ENCODE data around the gene DNAH12.
"Not testable (repeated sequence)": the region's sequence is repeated elsewhere in the genome, so short reads cannot be mapped to it uniquely, and the experiment has no call there.

The DNAH12 gene

DNA sequence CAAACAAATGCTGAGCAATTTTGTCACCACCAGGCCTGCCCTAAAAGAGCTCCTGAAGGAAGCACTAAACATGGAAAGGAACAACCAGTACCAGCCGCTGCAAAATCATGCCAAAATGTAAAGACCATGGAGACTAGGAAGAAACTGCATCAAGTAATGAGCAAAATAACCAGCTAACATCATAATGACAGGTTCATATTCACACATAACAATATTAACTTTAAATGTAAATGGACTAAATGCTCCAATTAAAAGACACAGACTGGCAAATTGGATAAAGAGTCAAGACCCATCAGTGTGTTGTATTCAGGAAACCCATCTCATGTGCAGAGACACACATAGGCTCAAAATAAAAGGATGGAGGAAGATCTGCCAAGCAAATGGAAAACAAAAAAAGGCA lies 217.6 kb downstream of the DNAH12 start:
- DNase-seq: not testable (repeated sequence)

DNA sequence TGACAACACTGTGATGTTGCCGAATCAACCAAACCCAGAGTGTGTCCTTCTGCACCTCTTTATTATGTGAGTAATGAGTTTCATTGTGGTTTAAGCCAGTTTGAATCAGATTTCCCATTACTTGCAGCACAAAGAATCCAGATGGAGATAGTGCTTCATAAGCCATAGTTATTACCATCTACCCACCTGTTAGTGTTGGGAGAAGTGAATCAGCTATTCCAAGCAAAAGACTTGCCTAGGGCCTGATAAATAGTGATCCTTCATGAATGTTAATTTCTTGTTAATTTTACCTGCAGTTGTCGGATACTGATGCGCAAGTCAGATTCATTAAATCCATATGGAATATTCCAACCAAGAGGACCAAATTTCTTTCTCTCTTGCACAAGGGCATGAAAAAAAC lies 229.9 kb downstream of the DNAH12 start:
- no peak for DNase-seq

DNA sequence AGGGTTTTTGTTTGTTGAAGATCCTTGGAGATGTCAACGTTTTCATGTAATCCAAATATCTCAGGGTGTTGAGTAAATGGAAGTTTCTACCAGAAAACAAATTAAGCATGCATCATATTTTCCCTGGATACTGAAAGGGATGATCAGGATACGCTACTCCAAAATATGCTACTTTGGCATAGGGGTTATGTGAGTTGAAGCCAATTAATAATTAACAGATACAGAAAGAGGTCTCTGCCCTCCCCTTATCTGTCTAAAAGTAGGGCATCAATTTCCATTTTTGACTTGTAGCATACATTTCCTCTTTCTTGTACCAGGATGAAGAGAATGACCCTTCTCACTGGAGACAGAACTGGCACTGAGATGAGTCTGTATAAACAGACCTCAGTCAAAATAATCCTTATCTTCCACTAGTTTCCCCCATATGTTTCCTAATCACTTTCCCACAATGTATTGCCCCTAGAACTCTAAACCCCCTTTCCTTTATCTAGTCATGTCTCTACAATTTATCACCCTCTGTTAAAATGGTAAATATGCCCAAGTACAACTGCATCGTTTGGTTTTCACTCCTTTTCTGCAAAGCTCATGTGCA lies 234.3 kb downstream of the DNAH12 start:
- no peak for DNase-seq

DNA sequence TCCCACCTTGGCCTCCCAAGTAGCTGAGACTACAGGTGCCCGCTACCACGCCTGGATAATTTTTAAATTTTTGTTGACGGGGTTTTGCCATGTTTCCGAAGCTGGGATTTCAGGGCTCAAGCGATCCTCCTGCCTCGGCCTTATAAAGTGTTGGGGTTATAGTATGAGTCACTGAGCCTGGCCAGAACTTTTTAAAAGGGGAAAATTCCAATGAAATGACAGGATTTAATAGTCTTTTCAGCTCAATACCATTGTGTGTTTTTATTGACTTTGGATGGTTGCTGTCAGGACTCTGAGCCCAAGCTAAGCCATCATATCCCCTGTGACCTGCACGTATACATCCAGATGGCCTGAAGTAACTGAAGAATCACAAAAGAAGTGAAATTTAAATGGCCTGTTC lies 240.6 kb downstream of the DNAH12 start:
- DNase-seq: not testable (repeated sequence)

DNA sequence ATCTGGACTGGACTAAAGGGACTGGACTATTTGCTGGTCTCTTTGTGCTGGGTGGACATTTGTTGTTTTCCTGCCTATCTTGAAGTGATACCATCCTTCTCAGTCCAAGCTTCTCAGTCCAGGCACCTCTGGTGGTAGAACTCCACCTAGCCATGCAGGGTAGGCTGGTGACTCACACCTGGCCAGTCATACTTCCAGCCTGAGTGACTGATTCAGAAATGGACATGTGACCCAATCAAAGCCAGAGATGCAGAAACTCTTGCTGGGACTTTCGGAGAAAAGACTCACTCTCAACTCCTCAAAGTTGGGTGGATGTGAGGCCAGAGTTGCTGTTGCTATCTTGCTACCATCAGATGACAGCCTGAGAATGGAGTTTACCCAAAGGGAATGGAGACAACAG lies 246.1 kb downstream of the DNAH12 start:
- no peak for DNase-seq

DNA sequence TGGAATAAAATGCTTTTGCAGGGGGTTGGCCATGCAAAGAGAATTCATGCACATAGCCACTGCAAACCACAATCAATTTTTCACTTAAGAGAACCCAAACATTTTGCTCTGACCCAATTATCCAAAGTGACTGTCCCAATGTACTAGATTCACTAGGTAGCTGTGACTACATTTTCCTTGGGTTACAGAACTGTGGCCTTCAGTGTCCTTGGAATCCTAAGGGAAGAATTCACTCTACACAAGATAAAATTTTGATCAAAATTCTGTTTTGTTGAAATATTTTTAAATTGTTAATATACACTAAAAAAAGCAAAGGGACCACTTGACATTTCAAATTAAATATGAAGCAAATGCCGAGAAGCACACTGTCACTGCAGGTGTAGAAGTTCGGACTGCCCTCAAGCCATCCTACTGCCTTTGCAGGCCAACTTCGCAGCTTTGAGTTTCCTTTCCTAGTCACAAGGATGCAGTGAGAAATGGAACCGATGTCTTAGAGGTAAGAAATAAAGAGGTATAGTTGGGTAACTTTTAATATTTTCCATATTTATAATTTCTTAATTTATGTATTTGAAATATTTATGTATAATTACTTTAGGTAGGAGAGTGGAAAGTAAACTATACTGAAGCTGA lies 251.1 kb downstream of the DNAH12 start:
- DNase-seq: no peak

DNA sequence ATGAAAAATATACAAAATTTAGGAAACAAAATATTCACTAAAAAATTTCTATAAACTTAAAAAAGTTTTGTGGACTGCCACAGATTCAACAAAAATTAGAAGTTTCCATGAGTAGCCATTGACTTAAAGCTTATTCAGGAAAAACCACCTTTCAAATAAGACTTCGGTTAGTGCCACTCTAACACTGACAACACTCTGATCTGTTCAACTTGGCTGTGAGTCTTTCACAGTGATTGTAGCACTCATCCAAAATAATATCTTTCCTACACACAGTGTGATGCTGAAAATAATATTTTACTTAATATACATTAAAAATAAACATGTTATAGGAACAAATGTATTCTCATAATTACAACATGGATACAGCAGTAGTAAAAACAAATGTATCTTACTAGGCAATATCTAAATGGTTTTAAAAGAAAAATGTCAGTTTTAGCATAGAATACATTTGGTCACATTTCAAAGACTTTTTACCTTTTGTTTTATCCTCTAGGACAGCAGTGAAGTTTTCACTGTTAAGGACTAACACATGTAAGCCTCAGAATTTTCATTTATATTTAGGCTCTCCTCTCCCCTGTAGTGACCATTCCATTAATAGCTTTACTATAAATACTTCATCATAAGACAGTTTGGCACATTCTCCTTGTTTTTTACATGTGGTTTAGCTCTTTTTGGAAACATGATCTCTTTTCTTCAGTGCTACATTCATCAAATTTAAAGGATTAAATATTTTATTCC lies 251.8 kb downstream of the DNAH12 start, which contains the start of gene ASB14:
Gene ASB14, minus strand, starts transcription at position 527 of the 738 bp plus-strand sequence. CDS start 652 bp downstream, outside the sequence.
- DNase-seq: no peak

DNA sequence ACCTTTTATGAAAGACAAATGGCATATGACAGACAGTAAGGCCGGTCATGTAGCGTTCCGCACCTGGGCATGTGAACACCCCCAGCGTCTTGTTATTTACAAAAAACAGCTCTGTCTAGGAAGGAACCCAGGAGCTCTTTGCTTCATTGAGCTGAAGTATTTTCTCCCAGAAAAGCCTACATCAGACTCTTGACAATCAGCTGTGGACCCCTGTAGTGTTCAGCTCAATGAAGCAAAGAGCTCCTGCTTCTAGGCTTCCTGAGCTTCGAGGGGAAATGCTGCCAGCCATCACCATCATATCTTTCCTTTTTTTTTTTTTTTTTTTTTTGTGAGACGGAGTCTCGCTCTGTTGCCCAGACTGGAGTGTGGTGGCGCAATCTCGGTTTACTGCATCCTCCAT lies 255.7 kb downstream of the DNAH12 start:
- DNase-seq: no peak

DNA sequence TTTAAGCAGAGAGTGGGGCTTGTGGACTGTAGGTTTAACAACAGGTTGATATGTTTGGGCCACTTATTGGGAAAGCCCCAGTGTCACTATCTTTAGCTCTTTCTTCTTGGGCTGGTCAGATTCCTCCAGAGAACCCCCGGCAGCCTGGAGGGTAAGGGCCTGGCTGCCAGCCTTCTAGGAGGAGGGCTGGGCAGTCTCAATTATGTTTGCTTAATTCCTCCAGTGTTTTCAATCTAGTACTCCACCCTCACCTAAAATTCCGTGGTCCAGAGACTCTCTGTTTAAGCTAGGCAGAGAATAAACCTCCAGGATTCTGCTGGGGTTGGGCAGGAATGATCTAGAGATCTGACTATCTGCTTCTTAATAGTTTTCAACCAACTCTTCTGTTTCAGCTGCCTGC lies 256.9 kb downstream of the DNAH12 start:
- DNase-seq: no peak

DNA sequence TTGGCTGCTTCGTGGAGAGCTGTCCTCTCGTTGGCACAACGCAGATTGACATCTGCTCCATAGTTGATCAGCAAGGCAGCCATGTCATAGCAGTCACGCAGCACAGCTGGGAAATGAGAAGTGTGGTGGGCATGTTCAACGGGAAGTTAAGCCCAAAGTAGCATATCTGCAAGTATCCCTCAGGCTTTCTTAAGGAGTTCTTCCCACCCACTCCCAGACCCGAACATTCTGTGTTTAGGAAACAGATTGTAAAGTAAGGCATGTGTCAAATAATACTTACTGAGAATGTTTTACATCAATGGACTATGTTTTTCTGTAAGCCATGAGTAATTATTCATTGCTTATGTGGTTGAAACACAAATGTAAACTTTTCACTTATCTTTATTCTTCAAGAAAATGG lies 260.8 kb downstream of the DNAH12 start:
- DNase-seq: no peak

DNA sequence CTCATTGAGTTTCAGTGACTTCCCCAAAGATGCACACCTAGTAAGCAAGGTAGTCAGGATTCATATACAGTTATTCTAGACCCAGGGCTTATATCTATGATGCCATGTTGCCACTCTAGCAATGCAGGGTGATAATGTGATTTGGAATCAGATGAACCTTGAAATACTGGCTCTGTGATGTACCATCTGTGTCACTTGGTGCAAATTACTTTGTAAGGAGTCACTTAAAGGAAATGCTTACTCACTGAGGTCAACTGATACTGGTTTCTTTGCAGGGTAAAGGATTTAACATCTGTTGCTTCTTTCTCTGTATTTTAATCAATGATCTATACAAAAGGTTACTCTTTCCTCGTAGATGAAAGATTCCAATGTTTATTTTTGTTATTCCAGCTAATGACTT lies 262.4 kb downstream of the DNAH12 start:
- no peak for DNase-seq

DNA sequence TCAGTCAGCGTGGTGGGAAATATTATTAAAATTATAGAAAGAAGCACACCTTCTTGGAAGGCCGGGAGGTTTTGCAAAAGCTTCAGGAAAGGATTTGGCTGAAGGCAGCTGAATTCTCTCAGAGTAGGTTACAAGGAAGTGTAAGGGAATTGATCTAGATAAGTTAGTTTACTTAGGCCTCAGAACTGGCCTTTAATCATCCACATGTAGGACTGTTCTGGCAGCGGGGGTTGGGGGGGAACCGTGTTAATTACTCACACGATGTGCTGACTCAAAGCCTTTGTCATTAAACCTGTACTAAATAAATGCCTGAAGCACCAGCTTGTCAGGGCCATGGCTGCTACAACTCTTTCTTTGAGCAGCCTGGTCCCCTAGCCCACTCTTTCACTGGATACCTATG lies 264.5 kb downstream of the DNAH12 start:
- no peak for DNase-seq

DNA sequence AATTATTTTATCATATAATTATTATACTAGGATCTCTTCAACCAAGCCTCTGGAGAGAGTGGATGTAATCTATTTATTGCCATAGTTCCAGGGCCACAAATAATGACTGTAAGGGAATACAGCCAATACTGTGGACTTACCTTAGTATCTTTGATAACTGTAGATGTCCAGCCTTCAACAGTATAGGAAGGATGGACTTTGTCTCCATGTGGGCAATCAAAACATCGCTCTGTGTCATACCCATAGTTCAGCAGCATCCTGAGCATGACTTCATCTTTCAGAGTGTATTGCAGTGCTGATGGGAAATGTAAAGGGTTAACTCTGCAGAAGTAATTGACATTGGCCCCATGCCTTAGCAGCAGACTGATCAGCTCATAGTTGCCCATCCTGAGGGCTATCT lies 265.9 kb downstream of the DNAH12 start:
- DNase-seq: no peak

DNA sequence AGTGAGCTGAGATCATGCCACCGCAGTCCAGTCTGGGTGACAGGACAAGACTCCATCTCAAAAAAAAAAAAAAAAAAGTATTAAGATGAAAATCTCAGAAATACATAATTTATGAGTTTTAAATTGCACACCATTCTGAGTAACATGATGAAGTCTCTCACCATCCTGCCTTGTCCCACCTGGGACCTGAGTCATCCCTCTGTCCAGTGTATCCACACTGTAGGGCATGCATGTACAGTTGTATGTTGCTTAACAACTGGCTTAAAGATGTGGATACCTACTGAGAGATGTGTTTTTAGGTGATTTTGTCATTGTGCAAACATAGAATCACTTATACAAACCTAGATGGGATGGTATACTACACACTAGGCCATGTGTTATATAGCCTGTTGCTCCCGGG lies 268.8 kb downstream of the DNAH12 start:
- DNase-seq: no peak

DNA sequence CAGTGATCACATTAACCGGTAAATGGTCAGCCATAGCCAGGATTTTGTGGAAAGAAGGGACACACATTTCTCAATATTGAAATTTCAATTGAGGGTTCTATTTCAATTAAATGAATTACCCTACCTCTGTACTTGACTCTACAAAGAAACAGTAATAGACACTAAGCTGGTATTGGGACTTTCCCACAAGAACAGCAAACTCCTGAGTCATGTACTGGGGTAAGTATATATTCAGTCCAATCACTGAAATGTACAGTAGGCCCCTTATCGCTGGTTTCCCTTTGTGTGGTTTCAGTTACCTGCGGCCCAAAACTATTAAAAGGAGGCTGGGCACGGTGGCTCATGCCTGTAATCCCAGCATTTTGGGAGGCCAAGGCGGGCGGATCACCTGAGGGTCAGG lies 269.3 kb downstream of the DNAH12 start:
- no peak for DNase-seq

DNA sequence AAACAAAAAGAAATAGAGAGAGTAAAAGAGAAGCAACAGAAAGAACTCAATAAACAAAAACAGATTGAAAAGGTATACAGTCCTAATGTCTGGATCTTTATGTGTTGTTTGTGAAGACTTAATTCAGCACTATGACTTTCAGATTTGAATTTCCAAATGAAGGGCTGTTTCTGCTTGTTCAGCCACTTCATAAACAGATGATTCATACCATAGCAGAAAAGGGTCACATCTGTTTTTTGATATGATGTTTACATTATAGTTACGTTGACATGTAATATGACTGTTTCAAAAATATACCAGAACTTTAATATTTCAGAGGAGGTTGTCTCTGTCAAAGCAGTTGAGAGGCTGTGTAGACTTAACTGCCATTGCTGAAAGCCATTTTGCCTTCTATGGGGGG lies 275.7 kb downstream of the DNAH12 start:
- no peak for DNase-seq

DNA sequence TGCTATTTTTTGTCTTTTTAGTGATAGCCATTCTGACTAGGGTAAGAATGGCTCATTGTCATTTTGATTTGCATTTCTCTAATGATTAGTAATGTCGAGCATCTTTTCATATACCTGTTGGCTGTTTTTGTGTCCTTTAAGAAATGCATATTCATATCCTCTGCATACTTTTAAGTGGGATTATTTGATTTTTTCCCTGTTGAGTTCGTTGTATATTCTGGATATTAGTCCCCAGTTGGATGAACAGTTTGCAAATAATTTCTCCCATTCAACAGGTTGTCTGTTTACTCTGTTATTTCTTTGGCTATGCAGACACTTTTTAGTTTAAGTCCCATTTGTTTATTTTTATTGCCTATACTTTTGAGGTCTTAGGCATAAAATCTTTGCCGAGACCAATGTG lies 282.2 kb downstream of the DNAH12 start:
- no peak for DNase-seq

DNA sequence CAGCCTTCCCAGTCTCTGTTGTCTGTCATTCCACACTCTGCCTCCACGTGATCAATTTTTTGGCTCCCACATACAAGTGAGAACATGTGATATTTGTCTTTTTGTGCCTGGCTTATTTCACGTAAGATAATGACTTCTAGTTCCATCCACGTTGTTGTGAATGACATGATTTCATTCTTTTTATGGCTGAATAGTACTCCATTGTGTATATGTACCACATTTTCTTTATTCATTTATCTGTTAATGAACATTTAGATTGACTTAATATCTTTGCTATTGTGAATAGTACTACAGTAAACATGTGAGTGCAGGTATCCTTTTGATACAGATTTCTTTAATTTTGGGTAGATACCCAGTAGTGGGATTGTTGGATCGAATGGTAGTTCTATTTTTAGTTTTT lies 283.0 kb downstream of the DNAH12 start:
- no peak for DNase-seq

DNA sequence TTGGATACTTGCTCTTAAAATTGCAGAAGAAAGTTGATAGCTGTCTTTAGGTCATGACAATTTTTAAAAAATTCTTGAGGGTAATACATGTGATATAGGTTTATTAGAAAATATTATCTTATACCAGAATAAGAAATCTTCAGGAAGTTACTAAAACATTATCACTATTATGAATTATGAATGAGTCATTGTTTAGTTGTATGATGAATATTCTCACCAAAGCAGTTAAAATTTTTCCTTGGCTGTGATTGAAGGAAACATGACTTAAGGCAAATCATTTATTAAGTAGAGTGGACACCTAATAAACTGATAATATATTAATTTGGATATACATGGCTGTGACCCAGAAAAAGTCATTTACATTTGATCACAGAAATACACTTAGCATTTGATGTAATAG lies 286.5 kb downstream of the DNAH12 start:
- no peak for DNase-seq

DNA sequence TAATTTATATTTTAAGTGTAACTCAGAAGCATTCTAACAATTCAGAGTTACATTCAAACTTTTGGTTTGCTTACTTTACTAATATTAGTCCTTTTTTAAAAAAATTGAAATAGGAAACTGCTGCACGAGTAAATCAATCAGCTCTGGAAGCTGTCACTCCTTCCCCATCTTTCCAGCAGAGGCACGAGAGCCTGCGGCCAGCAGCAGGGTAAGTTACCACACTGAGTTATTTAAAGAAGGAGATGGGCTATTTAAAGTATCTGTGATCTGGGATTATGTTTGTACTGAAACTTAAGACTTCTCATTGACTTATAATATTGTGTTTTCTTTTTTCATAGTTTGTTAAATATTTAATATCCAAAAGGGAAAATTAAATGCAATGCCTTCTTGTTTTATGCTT lies 287.3 kb downstream of the DNAH12 start:
- no peak for DNase-seq

DNA sequence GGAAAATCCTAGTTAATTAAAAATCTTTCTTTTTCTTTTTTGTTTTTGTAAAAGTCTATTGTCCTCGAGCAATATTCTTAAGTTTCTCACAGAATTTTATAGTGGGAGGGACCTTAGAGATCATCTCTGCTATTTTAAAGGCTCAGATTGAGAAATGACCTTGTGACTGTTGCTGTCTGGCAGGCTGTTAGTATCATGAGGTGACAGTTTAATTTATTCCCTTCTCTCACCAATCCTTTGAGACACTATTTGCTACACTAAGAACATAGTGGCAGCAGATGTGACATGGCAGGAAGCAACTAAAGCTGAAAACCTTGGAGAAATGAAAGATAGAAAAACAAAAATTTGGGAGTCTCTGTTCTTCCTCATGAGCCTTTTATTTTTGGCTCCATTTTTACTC lies 291.7 kb downstream of the DNAH12 start:
- DNase-seq: no peak

DNA sequence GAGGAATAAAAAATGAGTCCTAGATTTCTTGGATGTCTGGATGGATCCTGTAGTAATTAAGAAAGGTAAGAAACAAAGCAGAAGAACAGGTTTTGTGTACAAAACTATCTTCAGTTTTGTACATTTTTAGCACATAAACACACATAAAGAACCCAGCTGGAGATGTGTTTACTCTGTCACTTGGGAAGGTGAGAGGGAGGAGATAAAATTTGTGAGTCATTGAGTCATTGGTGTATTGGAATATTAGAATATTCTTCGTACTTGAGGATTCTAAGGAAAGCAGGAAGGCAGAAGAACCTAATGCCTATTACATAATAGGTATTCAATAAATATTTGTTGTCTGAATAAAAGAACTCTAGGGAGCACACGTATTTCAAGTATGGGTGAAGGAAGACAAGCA lies 299.2 kb downstream of the DNAH12 start:
- DNase-seq: no peak
